WI38 (cell line): ENCODE measurements around the gene C19orf33.
"Not testable (repeated sequence)": the region's sequence is repeated elsewhere in the genome, so short reads cannot be mapped to it uniquely, and the experiment has no call there.

Experiments
- H3K4me3 ChIP-seq: 2 replicates; pipeline ENCODE4 v1.5.1; 2011; ENCODE audit warnings: low read depth, mild to moderate bottlenecking, control low read depth, low read length
- TF ChIP-seq, protein P1 (sequence below): IDR thresholded peaks from 2 replicates; pipeline ENCODE4 v1.5.1; 2012; ENCODE audit warnings: low read depth, mild to moderate bottlenecking, control low read depth, low read length

Gene C19orf33

GRCh38 chr19:38333245-38333644, 29.2 kb downstream of the C19orf33 start:
- H3K4me3 ChIP-seq: no peak overlapping the region
- TF ChIP-seq, protein P1, sequence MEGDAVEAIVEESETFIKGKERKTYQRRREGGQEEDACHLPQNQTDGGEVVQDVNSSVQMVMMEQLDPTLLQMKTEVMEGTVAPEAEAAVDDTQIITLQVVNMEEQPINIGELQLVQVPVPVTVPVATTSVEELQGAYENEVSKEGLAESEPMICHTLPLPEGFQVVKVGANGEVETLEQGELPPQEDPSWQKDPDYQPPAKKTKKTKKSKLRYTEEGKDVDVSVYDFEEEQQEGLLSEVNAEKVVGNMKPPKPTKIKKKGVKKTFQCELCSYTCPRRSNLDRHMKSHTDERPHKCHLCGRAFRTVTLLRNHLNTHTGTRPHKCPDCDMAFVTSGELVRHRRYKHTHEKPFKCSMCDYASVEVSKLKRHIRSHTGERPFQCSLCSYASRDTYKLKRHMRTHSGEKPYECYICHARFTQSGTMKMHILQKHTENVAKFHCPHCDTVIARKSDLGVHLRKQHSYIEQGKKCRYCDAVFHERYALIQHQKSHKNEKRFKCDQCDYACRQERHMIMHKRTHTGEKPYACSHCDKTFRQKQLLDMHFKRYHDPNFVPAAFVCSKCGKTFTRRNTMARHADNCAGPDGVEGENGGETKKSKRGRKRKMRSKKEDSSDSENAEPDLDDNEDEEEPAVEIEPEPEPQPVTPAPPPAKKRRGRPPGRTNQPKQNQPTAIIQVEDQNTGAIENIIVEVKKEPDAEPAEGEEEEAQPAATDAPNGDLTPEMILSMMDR: no peak

DNA sequence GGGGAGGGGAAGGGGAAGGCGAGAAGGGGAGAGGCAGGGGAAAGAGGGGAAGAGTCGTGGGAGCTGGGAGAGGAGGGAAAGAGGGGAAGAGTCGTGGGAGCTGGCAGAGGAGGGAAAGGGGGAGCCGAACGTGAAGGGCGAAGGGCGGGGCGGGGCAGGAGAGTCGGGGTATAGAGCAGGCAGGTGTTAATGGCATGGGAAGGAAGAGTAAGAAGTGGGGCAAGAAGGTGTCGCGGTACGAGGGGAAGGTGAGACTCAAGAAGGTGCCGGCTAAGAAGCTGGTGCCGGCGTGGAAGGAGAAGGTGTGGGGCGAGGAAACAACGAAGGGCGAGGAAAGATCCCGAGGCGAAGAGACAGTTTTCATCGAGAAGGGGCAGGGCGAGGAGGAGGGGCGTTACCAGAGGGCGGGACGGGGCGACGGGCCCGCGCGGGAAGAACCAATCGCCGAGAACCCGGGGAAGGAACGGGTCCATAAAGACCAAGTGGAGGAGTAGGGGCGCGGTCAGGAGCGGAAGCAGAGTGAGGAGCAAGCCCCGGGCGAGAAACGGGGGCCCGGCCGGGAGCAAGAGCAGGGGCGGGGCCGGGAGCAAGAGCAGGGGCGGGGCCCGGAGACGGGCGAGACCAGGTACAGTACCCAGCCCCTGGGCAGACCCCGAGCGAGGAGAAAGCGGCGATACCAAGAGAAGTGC, 32.0 kb downstream of the C19orf33 start:
- TF ChIP-seq, protein P1: no peak
- peak overlapping the region; percentile 73 for H3K4me3 ChIP-seq

DNA sequence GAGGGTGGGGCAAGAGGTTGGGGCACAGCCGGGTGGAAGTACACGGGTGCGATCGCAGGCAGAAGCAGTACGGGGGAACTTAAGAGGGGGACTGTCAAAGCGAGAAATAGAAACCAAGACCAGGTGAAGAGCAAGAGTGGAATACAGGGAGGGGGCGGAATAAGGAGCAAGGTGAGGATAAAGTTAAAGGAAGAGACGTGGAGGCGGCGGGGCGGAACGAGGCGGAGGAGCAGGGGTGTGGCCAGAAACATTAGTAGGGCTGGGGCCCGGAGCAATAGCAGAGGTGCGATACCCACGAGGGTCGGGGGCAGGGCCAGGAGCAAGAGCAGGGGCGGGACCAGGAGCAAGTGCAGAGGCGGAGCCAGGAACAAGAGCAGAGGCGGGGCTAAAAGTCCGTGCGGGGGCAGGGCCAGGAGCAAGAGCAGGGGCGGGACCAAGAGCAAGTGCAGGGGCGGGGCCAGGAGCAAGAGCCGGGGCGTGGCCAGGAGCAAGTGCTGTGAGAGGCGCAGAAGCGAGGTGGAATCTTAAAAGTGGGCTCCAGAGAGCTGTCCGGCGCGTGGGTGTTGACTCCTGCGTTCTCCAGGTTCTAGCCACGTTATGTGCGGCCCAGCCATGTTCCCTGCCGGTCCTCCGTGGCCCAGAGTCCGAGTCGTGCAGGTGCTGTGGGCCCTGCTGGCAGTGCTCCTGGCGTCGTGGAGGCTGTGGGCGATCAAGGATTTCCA, 32.7 kb downstream of the C19orf33 start:
- peak overlapping the region; percentile 73 for H3K4me3 ChIP-seq
- TF ChIP-seq, protein P1: no peak

DNA sequence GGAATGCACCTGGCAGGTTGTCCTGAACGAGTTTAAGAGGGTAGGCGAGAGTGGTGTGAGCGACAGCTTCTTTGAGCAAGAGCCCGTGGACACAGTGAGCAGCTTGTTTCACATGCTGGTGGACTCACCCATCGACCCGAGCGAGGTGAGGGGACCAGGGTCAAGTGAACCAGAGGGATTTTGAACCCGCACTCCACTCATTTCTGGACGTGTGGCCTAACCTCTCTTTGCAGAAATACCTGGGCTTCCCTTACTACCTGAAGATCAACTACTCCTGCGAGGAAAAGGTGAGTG, 33.3 kb downstream of the C19orf33 start:
- TF ChIP-seq, protein P1: no peak

DNA sequence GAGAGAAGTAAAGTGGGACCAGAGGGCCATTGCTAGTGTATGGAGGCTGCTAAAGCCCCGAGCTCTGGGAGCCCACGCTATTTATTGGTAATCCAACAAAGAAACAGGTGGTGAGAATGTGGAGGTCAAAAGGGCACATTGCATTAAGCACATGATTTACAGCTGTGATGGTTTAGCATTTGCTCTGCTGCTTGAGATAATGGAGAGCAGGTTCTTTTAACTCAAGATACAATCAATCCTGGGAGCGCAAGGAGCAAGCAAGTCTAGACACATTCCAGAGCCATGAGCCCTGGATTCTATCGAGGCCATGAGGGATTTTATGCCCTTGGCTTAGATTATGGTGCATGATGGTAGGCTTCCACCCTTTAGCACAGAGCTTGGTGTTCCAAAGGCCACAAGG, 35.0 kb downstream of the C19orf33 start:
- H3K4me3 ChIP-seq: not testable (repeated sequence)

More for the DNA sequence above, 33.3 kb downstream of the C19orf33 start:
- peak overlapping the region; percentile 35 for H3K4me3 ChIP-seq

GRCh38 chr19:38340927-38341326, 36.9 kb downstream of the C19orf33 start:
- H3K4me3 ChIP-seq: no peak overlapping the region
- TF ChIP-seq, protein P1: no peak

DNA sequence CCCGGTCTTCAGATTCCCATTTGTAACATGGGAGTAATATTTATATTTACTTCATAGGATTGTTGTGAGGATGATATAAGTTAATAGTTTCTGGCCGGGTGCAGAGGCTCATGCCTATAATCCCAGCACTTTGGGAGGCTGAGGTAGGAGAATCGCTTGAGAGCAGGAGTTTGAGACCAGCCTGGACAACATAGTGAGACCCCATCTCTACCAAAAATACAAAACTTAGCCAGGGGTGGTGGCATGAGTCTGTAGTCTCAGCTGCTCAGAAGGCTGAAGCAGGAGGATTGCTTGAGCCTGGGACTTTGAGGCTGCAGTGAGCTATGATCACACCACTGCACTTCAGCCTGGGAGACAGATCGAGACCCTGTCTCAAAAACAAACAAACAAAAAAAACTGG, 42.8 kb downstream of the C19orf33 start:
- H3K4me3 ChIP-seq: no peak overlapping the region
- TF ChIP-seq, protein P1: no peak

DNA sequence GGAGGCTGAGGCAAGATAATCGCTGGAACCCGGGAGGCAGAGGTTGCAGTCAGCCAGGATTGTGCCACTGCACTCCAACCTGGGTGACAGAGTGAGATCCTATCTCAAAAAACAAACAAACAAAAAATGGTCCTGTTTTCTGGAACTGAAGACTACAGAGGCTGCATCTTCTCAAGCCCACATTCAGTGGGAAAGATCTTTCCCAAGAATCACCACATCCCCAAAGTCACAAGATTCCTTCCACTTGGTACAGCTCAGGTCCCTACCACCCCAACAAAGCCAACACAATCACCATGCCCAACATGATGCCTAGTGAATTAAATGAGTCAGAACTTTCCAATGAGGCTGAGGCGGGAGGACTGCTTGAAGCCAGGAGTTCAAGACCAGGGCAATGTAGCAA, 46.8 kb downstream of the C19orf33 start:
- H3K4me3 ChIP-seq: no peak overlapping the region
- TF ChIP-seq, protein P1: no peak
